K562 (cell line): Measurements from ENCODE around the gene ANK3. TPM values are rescaled to one million over a fixed set of nuclear protein-coding genes. Genes with fewer than 3 reads are reported as not detected.

Experiments used
- AFF1 ChIP-seq, 2 experiments: fragments of 450-650 bp; IDR thresholded peaks; 2 replicates each; pipeline ENCODE4 v1.6.1; 2018; ENCODE audit warnings: mild to moderate bottlenecking in 2 of 2, low read depth in 1 of 2; ENCODE audit not compliant: partially characterized antibody in 2 of 2
- ATF7 ChIP-seq: fragments of 450-650 bp; IDR thresholded peaks from 2 replicates; pipeline ENCODE4 v1.7.1; 2014; ENCODE audit warnings: mild to moderate bottlenecking, moderate library complexity
- BHLHE40 ChIP-seq: IDR thresholded peaks from 2 replicates; pipeline ENCODE4 v1.6.1; 2011; ENCODE audit warnings: low read length, improper control_type of control experiment
- MYC ChIP-seq, 2 experiments: fragments of 250-450 bp in 1 of 2; sonication (Bioruptor Pico) in 1 of 2; IDR thresholded peaks; 2 replicates each; pipeline versions ENCODE4 v1.5.1 to v1.6.1; 2012 to 2021; ENCODE audit warnings: low read depth in 2 of 2, borderline replicate concordance in 1 of 2, improper control_type of control experiment in 1 of 2, low read length in 1 of 2, mild to moderate bottlenecking in 1 of 2, moderate library complexity in 1 of 2
- YY1 ChIP-seq, 3 experiments: IDR thresholded peaks; 2 replicates each; pipeline ENCODE4 v1.6.1; 2011; ENCODE audit warnings: low read length in 2 of 3, mild to moderate bottlenecking in 2 of 3, moderate library complexity in 2 of 3, borderline replicate concordance in 1 of 3, control low read depth in 1 of 3, low read depth in 1 of 3; ENCODE audit not compliant: insufficient read depth in 3 of 3, insufficient replicate concordance in 2 of 3, control insufficient read depth in 1 of 3, insufficient read length in 1 of 3; ENCODE audit errors: extremely low read depth in 1 of 3
- polyA plus RNA-seq, 8 experiments: library from polyadenylated mRNA; depleted of rRNA in 4 of 8; stranded (reverse) in 5 of 8; unstranded in 3 of 8; fragments of >200 nt; fragmentation: Nextera tagmentation in 2 of 8; fragmentation: Illumina TruSeq in 1 of 8; extraction: Ambion mirVana in 2 of 8; extraction: Trizol in 1 of 8; gene quantifications; 2 replicates each; pipeline versions ENCODE4 v1.2.1 to v1.2.3, GENCODE V29; 2011 to 2014; ENCODE audit warnings: inconsistent platforms in 1 of 8, missing spikeins in 1 of 8
- total RNA-seq, 7 experiments: library from RNA; depleted of rRNA in 6 of 7; stranded (reverse); fragments of >200 nt in 6 of 7; fragmentation: Illumina TruSeq in 2 of 7; extraction: Trizol in 2 of 7; gene quantifications; 2 replicates each; pipeline versions ENCODE4 v1.2.1 to v1.2.3, GENCODE V29; 2011 to 2021; ENCODE audit warnings: low replicate concordance in 1 of 7
- TF ChIP-seq, protein P1 (sequence below): fragments of 450-650 bp; formaldehyde crosslinking; IDR thresholded peaks from 2 replicates; pipeline ENCODE4 v1.4.0; 2020; ENCODE audit warnings: mild to moderate bottlenecking, moderate library complexity

The ANK3 gene
- total and polyA plus RNA-seq, 9 of the 15 experiments (the other 6 are each of a cell fraction or from before 2014, with no cell fraction given): 10.0 to 32.3 (median 17.9) TPM

- TF ChIP-seq AFF1 (IDR thresholded peaks at IDR 0.05; ENCODE audit: low read depth in 1 of 2, partially characterized antibody in 2 of 2) (no peak), YY1 (IDR thresholded peaks at IDR 0.05; ENCODE audit: borderline replicate concordance in 1 of 3, control insufficient read depth in 1 of 3, extremely low read depth in 1 of 3, insufficient read depth in 3 of 3, insufficient read length in 1 of 3, insufficient replicate concordance in 2 of 3, low read depth in 1 of 3, low read length in 2 of 3) (peak in 1 of 3 experiments; percentile 25), BHLHE40 (0 out of 2 replicates have a peak, but pooled peaks have one; percentile 19), ATF7 (0 out of 2 replicates have a peak, but pooled peaks have one; percentile 20), MYC (IDR thresholded peaks at IDR 0.05; ENCODE audit: low read depth, low read length) (0 out of 2 replicates have a peak, but pooled peaks have one; percentile 33), MYC (CRISPR knock-in tag; IDR thresholded peaks at IDR 0.05; ENCODE audit: borderline replicate concordance, low read depth) (no peak)
- TF ChIP-seq, protein P1, sequence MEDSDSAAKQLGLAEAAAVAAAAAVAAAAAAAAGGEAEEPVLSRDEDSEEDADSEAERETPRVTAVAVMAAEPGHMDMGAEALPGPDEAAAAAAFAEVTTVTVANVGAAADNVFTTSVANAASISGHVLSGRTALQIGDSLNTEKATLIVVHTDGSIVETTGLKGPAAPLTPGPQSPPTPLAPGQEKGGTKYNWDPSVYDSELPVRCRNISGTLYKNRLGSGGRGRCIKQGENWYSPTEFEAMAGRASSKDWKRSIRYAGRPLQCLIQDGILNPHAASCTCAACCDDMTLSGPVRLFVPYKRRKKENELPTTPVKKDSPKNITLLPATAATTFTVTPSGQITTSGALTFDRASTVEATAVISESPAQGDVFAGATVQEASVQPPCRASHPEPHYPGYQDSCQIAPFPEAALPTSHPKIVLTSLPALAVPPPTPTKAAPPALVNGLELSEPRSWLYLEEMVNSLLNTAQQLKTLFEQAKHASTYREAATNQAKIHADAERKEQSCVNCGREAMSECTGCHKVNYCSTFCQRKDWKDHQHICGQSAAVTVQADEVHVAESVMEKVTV (CRISPR knock-in tag): peak; percentile 82
Measured at GRCh38 chr10:60237977-60238758, 151.5 kb downstream of the ANK3 start (continued).
